ENCODE data around the gene COBLL1.

COBLL1 gene

GRCh38 chr2:164881524-164881923, 39.9 kb upstream of the COBLL1 start:
- no peak for DNase-seq
- Histone ChIP-seq H3K27ac (no peak overlapping the region), H3K27me3 (ENCODE audit: insufficient read depth, low read depth, severe bottlenecking) (no peaks in the 10 kb centered on the region), H3K9me3 (ENCODE audit: severe bottlenecking) (no peaks in the 10 kb centered on the region), H3K36me3 (no peaks in the 10 kb centered on the region), H3K4me3 (ENCODE audit: low read depth, low read length) (no peak overlapping the region)
- TF ChIP-seq CTCF (IDR thresholded peaks at IDR 0.05; ENCODE audit: low read depth, low read length) = no peak

DNA sequence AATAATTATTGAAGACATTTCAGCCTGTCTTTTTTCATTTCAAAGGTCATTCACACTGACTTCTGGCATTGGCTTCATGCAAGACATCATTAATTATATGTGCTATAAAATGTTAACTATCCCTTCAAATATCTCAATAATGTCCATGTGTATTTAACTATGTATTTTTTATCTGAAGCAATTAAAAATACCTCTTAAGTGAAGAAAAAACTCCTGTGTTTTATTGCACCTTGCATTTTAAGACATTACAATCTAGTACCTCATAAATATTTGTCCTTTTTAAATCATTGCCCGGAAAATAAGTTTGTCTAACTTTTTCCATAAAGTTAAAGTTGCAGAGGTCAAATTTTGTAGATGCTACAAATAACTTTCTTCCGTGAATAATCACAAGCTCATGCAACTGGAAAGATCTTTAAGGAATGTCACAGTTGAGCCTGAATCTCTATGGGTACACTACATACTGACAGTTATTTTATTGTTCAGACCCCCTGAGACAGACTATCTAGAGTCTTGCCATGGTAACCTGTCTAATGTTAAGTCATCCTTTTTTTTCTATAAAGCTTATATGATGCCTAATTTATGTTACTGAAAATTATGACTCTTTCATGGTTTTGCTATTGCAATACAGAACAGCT, 38.4 kb upstream of the COBLL1 start:
- H3K9me3 ChIP-seq (ENCODE audit: severe bottlenecking) = no peaks in the 10 kb centered on the region
- no peak overlapping the region for H3K27ac ChIP-seq
- TF ChIP-seq CTCF (IDR thresholded peaks at IDR 0.05; ENCODE audit: low read depth, low read length) = no peak
- H3K27me3 ChIP-seq (ENCODE audit: insufficient read depth, low read depth, severe bottlenecking) = no peaks in the 10 kb centered on the region
- no peaks in the 10 kb centered on the region for H3K36me3 ChIP-seq
- no peak for DNase-seq
- no peak overlapping the region for H3K4me3 ChIP-seq (ENCODE audit: low read depth, low read length)

DNA sequence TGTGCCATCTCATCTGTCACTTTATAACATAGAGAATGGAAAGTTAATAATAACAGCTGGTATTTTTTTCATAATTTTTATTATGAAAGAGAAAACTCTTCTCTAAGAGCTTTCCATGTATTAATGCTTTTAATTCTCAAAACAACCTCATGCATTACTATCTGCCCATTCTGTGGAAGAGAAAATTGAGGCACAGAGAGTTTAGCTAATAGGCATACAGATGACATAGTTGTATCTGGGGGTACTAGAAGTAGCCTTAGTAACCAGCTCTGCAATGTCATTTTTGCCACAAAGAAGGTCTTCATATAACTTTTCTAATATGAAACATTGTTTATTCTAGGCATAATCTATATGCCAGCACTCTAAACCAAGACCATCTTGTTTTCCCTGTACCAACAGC, 36.3 kb upstream of the COBLL1 start:
- Histone ChIP-seq H3K9me3 (ENCODE audit: severe bottlenecking) (no peaks in the 10 kb centered on the region), H3K36me3 (no peaks in the 10 kb centered on the region), H3K4me3 (ENCODE audit: low read depth, low read length) (no peak overlapping the region), H3K27ac (no peak overlapping the region), H3K27me3 (ENCODE audit: insufficient read depth, low read depth, severe bottlenecking) (no peaks in the 10 kb centered on the region)
- DNase-seq = no peak
- TF ChIP-seq CTCF (IDR thresholded peaks at IDR 0.05; ENCODE audit: low read depth, low read length) = no peak

DNA sequence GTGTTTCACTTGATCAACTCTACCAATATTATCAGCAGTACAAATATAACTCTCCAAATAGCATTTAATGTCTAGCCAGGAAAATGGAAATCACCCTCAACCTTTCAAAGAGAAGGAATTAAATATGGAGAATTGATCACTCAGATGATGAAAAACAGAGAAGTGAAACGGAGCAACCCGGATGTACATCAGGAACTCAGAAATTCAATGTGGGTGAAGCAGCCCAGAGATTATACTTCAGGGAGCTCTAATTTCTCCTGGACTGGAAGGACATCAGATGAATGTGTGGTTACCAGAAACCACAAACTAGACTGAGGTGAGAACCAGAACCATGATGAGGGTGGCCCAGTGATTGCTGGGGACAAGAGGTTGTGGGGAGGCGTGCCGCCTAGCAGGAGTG, 35.5 kb upstream of the COBLL1 start:
- DNase-seq = no peak
- Histone ChIP-seq H3K9me3 (ENCODE audit: severe bottlenecking) (no peaks in the 10 kb centered on the region), H3K36me3 (no peaks in the 10 kb centered on the region), H3K4me3 (ENCODE audit: low read depth, low read length) (no peak overlapping the region), H3K27me3 (ENCODE audit: insufficient read depth, low read depth, severe bottlenecking) (no peaks in the 10 kb centered on the region), H3K27ac (no peak overlapping the region)
- no peak for TF ChIP-seq CTCF (IDR thresholded peaks at IDR 0.05; ENCODE audit: low read depth, low read length)

DNA sequence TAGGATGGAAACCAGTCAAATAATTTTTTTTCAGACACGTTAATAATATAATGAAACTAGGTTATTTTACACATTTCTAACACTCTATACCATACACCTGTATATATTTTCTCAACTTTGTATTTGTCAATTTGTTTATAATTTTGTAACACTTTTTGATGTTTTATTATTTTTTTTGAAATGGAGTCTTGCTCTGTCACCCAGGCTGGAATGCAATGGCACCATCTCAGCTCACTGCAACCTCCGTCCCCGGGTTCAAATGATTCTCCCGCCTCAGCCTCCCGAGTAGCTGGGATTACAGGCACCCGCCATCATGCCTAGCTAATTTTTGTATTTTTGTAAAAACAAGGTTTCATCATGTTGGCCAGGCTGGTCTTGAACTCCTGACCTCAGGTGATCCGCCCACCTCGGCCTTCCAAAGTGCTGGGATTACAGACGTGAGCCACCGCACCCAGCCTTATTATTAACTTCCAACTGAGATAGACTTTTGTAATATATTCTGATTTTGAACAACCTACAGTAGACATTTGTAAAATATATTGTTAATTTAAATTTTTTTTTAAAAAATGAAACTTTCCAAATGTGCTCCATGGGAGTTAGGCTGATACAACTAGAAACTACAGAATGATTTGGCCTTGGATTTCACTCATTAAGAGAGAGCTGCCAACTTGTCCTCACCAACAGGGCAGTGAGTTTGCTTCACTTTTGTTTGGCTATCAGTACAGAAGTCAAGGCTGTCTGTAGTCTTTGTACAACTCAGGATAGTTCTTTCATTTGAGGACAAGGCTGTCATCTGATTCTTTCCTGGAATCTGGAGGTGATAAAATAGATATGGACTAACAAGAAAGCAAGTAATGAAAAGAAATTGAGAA, 33.9 kb upstream of the COBLL1 start:
- H3K36me3 ChIP-seq = no peaks in the 10 kb centered on the region
- TF ChIP-seq CTCF (IDR thresholded peaks at IDR 0.05; ENCODE audit: low read depth, low read length) = no peak
- DNase-seq = no peak
- no peak overlapping the region for H3K4me3 ChIP-seq (ENCODE audit: low read depth, low read length)
- no peak overlapping the region for H3K27ac ChIP-seq
- H3K27me3 ChIP-seq (ENCODE audit: insufficient read depth, low read depth, severe bottlenecking) = no peaks in the 10 kb centered on the region
- H3K9me3 ChIP-seq (ENCODE audit: severe bottlenecking) = no peaks in the 10 kb centered on the region
